MM.1S (cell line): Measurements from ENCODE around the gene PLGRKT.

Source experiments
- DNase-seq: peaks from one replicate; pipeline ENCODE4 v3.0.0-alpha.2; 2015
- H2AFZ ChIP-seq: fragments of 300-600 bp; sonication (generic); 2 replicates; pipeline ENCODE4 v1.6.0; 2016; ENCODE audit warnings: antibody characterized with exemption, low read length
- H3F3A ChIP-seq: fragments of 300-600 bp; sonication (generic); 2 replicates; pipeline ENCODE4 v1.6.1; 2016; ENCODE audit warnings: mild to moderate bottlenecking, antibody characterized with exemption, low read length, moderate library complexity, mixed read lengths; ENCODE audit not compliant: insufficient read depth
- H3K27ac ChIP-seq: fragments of 300-600 bp; sonication (generic); 2 replicates; pipeline ENCODE4 v1.5.1; 2016; ENCODE audit warnings: mild to moderate bottlenecking, low read length
- H3K27me3 ChIP-seq: fragments of 300-600 bp; sonication (generic); replicated peaks from 2 replicates; pipeline ENCODE4 v1.6.0; 2016; ENCODE audit warnings: low read length; ENCODE audit not compliant: insufficient read depth
- H3K36me3 ChIP-seq: fragments of 300-600 bp; sonication (generic); replicated peaks from 2 replicates; pipeline ENCODE4 v1.6.1; 2016; ENCODE audit warnings: mild to moderate bottlenecking, low read length, mixed read lengths; ENCODE audit not compliant: insufficient read depth
- H3K4me1 ChIP-seq: fragments of 300-600 bp; sonication (generic); 2 replicates; pipeline ENCODE4 v1.6.1; 2016; ENCODE audit warnings: low read length, mixed read lengths
- H3K4me2 ChIP-seq: fragments of 300-600 bp; sonication (generic); 2 replicates; pipeline ENCODE4 v1.6.0; 2016; ENCODE audit warnings: low read depth, low read length
- H3K4me3 ChIP-seq: fragments of 300-600 bp; sonication (generic); 2 replicates; pipeline ENCODE4 v1.5.1; 2016; ENCODE audit warnings: low read length, mixed read lengths
- H3K79me2 ChIP-seq: fragments of 300-600 bp; sonication (generic); 2 replicates; pipeline ENCODE4 v1.6.1; 2016; ENCODE audit warnings: mixed run types, low read length, mixed read lengths
- H3K9ac ChIP-seq: fragments of 300-600 bp; sonication (generic); 2 replicates; pipeline ENCODE4 v1.6.1; 2016; ENCODE audit warnings: low read length, mixed read lengths
- H3K9me2 ChIP-seq: fragments of 300-600 bp; sonication (generic); replicated peaks from 2 replicates; pipeline ENCODE4 v1.6.1; 2016; ENCODE audit warnings: mild to moderate bottlenecking, low read length, mixed read lengths; ENCODE audit not compliant: insufficient read depth
- H3K9me3 ChIP-seq: fragments of 300-600 bp; sonication (generic); replicated peaks from 2 replicates; pipeline ENCODE4 v1.6.1; 2016; ENCODE audit warnings: mild to moderate bottlenecking, low read length, mixed read lengths; ENCODE audit not compliant: insufficient read depth
- H4K20me1 ChIP-seq: fragments of 300-600 bp; sonication (generic); 2 replicates; pipeline ENCODE4 v1.6.1; 2016; ENCODE audit warnings: mild to moderate bottlenecking, low read length, moderate library complexity, mixed read lengths; ENCODE audit not compliant: insufficient read depth
- EZH2 ChIP-seq: fragments of 300-600 bp; sonication (generic); optimal IDR thresholded peaks from 2 replicates; pipeline ENCODE3; 2017; ENCODE audit warnings: low read depth, mild to moderate bottlenecking, antibody characterized with exemption, low read length, mixed read lengths
- EZH2phosphoT487 ChIP-seq: fragments of 300-600 bp; sonication (generic); IDR thresholded peaks from 2 replicates; pipeline ENCODE4 v1.6.1; 2018; ENCODE audit warnings: antibody characterized with exemption, low read length
- TF ChIP-seq, protein P1 (sequence below): fragments of 300-600 bp; sonication (generic); IDR thresholded peaks from 2 replicates; pipeline ENCODE4 v1.5.1; 2016; ENCODE audit warnings: antibody characterized with exemption, low read length, mixed read lengths

Gene PLGRKT

DNA sequence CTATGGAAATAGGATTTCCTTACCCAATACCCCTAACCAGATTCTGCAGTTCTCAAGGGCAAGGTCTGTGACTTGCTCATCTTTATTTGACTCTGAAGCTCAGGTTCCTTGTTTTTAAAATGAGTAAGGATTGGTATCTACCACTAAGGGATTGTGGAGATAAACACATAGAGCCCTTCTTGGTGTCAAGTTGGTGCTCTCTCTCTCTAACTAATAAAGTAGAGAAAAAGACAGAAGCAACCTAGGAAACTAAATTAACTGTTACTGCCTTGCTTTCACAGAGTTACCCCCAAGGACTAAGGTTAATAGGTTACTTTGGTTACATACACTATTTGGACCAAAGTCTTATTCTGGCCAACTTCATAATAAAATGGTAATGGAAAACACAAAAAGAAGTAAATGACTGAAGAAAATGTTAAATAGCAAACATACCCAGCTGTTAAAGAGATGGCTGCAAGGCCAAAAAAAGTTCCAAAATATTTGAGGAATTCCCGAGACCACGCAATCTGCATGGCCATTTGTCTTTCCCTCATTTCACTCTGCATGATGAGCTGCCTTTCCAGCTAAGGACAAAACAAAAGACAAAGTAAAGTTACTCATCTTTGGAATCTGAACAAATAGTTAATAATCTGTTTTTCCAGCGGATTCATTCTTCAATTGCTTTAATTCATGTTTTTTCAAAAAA is 76.3 kb downstream of the PLGRKT start:
- no peaks in the 10 kb centered on the region for H3K36me3 ChIP-seq
- H3K9me3 ChIP-seq, result no peaks in the 10 kb centered on the region
- no peak overlapping the region for H3K9ac ChIP-seq
- no peaks in the 10 kb centered on the region for H3K27me3 ChIP-seq
- no peaks in the 10 kb centered on the region for H3K9me2 ChIP-seq
- no peak overlapping the region for H2AFZ ChIP-seq
- no peak overlapping the region for H3K4me2 ChIP-seq
- H4K20me1 ChIP-seq, result no peaks in the 10 kb centered on the region
- no peak overlapping the region for H3K4me3 ChIP-seq
- no peaks in the 10 kb centered on the region for H3F3A ChIP-seq
- no peaks in the 10 kb centered on the region for H3K4me1 ChIP-seq
- no peaks in the 10 kb centered on the region for H3K79me2 ChIP-seq
- TF ChIP-seq, protein P1, sequence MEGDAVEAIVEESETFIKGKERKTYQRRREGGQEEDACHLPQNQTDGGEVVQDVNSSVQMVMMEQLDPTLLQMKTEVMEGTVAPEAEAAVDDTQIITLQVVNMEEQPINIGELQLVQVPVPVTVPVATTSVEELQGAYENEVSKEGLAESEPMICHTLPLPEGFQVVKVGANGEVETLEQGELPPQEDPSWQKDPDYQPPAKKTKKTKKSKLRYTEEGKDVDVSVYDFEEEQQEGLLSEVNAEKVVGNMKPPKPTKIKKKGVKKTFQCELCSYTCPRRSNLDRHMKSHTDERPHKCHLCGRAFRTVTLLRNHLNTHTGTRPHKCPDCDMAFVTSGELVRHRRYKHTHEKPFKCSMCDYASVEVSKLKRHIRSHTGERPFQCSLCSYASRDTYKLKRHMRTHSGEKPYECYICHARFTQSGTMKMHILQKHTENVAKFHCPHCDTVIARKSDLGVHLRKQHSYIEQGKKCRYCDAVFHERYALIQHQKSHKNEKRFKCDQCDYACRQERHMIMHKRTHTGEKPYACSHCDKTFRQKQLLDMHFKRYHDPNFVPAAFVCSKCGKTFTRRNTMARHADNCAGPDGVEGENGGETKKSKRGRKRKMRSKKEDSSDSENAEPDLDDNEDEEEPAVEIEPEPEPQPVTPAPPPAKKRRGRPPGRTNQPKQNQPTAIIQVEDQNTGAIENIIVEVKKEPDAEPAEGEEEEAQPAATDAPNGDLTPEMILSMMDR, result no peak
- no peak for TF ChIP-seq EZH2
- TF ChIP-seq EZH2phosphoT487, result no peak
- H3K27ac ChIP-seq, result no peak overlapping the region
- DNase-seq, result no peak

DNA sequence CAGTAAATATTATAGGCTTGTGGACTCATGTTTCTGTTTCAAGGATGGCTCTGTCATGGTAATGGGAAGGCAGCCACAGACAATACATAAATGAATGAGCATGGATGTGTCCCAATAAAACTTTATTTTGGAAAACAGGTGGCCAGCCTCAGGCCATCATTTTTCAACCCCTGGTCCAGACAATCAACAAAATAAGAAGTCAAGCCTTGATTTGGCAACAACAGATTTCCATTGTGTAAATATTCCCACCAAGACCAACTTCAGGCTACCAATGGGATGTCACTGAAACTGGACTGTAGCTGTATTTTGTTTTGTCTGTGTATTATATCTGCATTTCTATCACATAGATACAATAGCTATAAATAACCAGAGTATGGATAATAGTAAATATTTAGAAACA is 77.4 kb downstream of the PLGRKT start:
- Histone ChIP-seq H3K36me3 (no peaks in the 10 kb centered on the region), H2AFZ (no peak overlapping the region), H3K4me1 (no peaks in the 10 kb centered on the region), H3K4me2 (no peak overlapping the region), H3K79me2 (no peaks in the 10 kb centered on the region), H3K9me3 (no peaks in the 10 kb centered on the region), H3K9ac (no peak overlapping the region), H3K27ac (no peak overlapping the region), H3F3A (no peaks in the 10 kb centered on the region), H3K9me2 (no peaks in the 10 kb centered on the region), H3K4me3 (no peak overlapping the region), H3K27me3 (no peaks in the 10 kb centered on the region), H4K20me1 (no peaks in the 10 kb centered on the region)
- TF ChIP-seq EZH2, result no peak
- TF ChIP-seq EZH2phosphoT487, result no peak
- TF ChIP-seq, protein P1, result no peak
- DNase-seq, result no peak

DNA sequence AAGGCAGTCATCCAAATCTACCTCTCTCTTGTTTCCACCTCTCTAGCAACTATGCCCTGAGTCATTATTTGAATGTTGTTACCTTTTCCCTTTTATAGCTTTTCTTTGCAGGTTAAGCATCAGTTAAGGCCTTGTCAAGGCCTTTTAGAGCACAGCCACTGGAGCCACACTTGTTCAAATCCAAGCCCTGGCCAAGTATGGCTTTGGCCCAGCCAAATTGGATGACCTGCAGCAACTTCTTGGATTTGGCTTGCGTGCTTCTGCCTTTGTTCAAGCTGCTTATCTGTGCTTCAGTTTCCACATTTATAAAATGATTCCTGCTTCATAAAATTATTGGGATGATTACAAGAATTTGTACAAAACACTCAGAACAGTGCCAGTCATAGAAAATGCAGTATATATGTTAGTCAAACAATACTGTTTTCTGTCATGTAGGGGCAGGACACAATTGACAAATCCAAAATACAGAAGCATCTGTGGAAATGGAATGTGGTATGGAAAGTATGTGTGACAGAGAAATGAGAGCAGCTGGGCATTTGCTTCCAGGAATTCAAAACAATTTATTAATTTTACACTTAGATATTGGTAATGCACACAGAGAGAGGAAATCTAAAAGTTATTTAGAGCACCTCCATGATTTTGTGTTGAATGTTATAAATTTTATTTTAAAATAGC is 80.2 kb downstream of the PLGRKT start:
- no peaks in the 10 kb centered on the region for H3K79me2 ChIP-seq
- DNase-seq, result no peak
- TF ChIP-seq EZH2 (no peak), EZH2phosphoT487 (no peak)
- TF ChIP-seq, protein P1, result no peak
- no peak overlapping the region for H3K4me3 ChIP-seq
- no peaks in the 10 kb centered on the region for H3K9me2 ChIP-seq
- no peak overlapping the region for H3K27ac ChIP-seq
- H3F3A ChIP-seq, result no peaks in the 10 kb centered on the region
- H3K9me3 ChIP-seq, result no peaks in the 10 kb centered on the region
- no peak overlapping the region for H2AFZ ChIP-seq
- H3K36me3 ChIP-seq, result no peaks in the 10 kb centered on the region
- H3K27me3 ChIP-seq, result no peaks in the 10 kb centered on the region
- H3K9ac ChIP-seq, result no peak overlapping the region
- no peaks in the 10 kb centered on the region for H4K20me1 ChIP-seq
- no peak overlapping the region for H3K4me2 ChIP-seq
- H3K4me1 ChIP-seq, result 0 out of 2 replicates have a peak, but pooled peaks cover 5% of the 10 kb centered on the region
